IPS-18a (cell line): ENCODE results near the gene SSH2.

Source experiments
- H3K27ac ChIP-seq: one replicate; pipeline ENCODE4 v1.5.1; 2013; ENCODE audit warnings: low read length
- H3K27me3 ChIP-seq: one replicate; pipeline ENCODE4 v1.6.1; 2013; ENCODE audit warnings: mild to moderate bottlenecking, low read length; ENCODE audit not compliant: control insufficient read depth, insufficient read depth
- H3K36me3 ChIP-seq: one replicate; pipeline ENCODE4 v1.6.1; 2013; ENCODE audit warnings: low read depth, low read length; ENCODE audit not compliant: control insufficient read depth
- H3K4me1 ChIP-seq: one replicate; pipeline ENCODE4 v1.6.1; 2013; ENCODE audit warnings: low read depth, low read length; ENCODE audit not compliant: control insufficient read depth
- H3K4me3 ChIP-seq: one replicate; pipeline ENCODE4 v1.5.1; 2013; ENCODE audit warnings: low read length
- H3K9ac ChIP-seq: one replicate; pipeline ENCODE4 v1.6.1; 2013; ENCODE audit warnings: mild to moderate bottlenecking, low read length, moderate library complexity
- H3K9me3 ChIP-seq: one replicate; pipeline ENCODE4 v1.6.1; 2013; ENCODE audit warnings: low read depth, low read length; ENCODE audit not compliant: control insufficient read depth

Gene SSH2

GRCh38 chr17:29722411-29723198, 207.4 kb downstream of the SSH2 start:
- H3K36me3 ChIP-seq: no peaks in the 10 kb centered on the region
- H3K4me1 ChIP-seq: peaks cover 31% of the 10 kb centered on the region
- H3K9me3 ChIP-seq: no peaks in the 10 kb centered on the region
- H3K27ac ChIP-seq: no peak overlapping the region
- H3K4me3 ChIP-seq: no peak overlapping the region
- H3K27me3 ChIP-seq: no peaks in the 10 kb centered on the region
- H3K9ac ChIP-seq: no peak overlapping the region

- H3K27me3 ChIP-seq: no peaks in the 10 kb centered on the region
- H3K4me3 ChIP-seq: no peak overlapping the region
- no peaks in the 10 kb centered on the region for H3K36me3 ChIP-seq
- H3K27ac ChIP-seq: no peak overlapping the region
- no peaks in the 10 kb centered on the region for H3K9me3 ChIP-seq
- no peak overlapping the region for H3K9ac ChIP-seq
- peaks cover 17% of the 10 kb centered on the region for H3K4me1 ChIP-seq
These were observed 209.5 kb downstream of the SSH2 start for GRCh38 chr17:29720551-29720950.

GRCh38 chr17:29719469-29719868, 210.6 kb downstream of the SSH2 start:
- peaks cover 17% of the 10 kb centered on the region for H3K4me1 ChIP-seq

GRCh38 chr17:29718446-29719039, 211.5 kb downstream of the SSH2 start:
- no peaks in the 10 kb centered on the region for H3K9me3 ChIP-seq
- H3K27me3 ChIP-seq: no peaks in the 10 kb centered on the region
- H3K4me3 ChIP-seq: no peak overlapping the region
- no peak overlapping the region for H3K27ac ChIP-seq
- no peaks in the 10 kb centered on the region for H3K36me3 ChIP-seq
- peaks cover 17% of the 10 kb centered on the region for H3K4me1 ChIP-seq
- H3K9ac ChIP-seq: no peak overlapping the region

More at GRCh38 chr17:29719469-29719868, 210.6 kb downstream of the SSH2 start:
- Histone ChIP-seq H3K27me3 (no peaks in the 10 kb centered on the region), H3K36me3 (no peaks in the 10 kb centered on the region), H3K9me3 (no peaks in the 10 kb centered on the region), H3K4me3 (no peak overlapping the region), H3K27ac (no peak overlapping the region), H3K9ac (no peak overlapping the region)

GRCh38 chr17:29717817-29718216, 212.2 kb downstream of the SSH2 start:
- no peaks in the 10 kb centered on the region for H3K36me3 ChIP-seq
- H3K9ac ChIP-seq: no peak overlapping the region
- no peaks in the 10 kb centered on the region for H3K27me3 ChIP-seq
- H3K4me1 ChIP-seq: peaks cover 17% of the 10 kb centered on the region
- H3K4me3 ChIP-seq: no peak overlapping the region
- no peaks in the 10 kb centered on the region for H3K9me3 ChIP-seq
- no peak overlapping the region for H3K27ac ChIP-seq

GRCh38 chr17:29716566-29716965, 213.5 kb downstream of the SSH2 start:
- no peak overlapping the region for H3K4me3 ChIP-seq
- no peaks in the 10 kb centered on the region for H3K27me3 ChIP-seq
- H3K4me1 ChIP-seq: peaks cover 24% of the 10 kb centered on the region
- H3K36me3 ChIP-seq: no peaks in the 10 kb centered on the region
- H3K9ac ChIP-seq: no peak overlapping the region
- H3K27ac ChIP-seq: no peak overlapping the region
- H3K9me3 ChIP-seq: no peaks in the 10 kb centered on the region

GRCh38 chr17:29715680-29716079, 214.3 kb downstream of the SSH2 start:
- Histone ChIP-seq H3K4me1 (peaks cover 17% of the 10 kb centered on the region), H3K36me3 (no peaks in the 10 kb centered on the region)

GRCh38 chr17:29714146-29714545, 215.9 kb downstream of the SSH2 start:
- Histone ChIP-seq H3K27ac (no peak overlapping the region), H3K4me1 (peaks cover 17% of the 10 kb centered on the region), H3K4me3 (no peak overlapping the region), H3K9me3 (no peaks in the 10 kb centered on the region), H3K27me3 (no peaks in the 10 kb centered on the region), H3K36me3 (no peaks in the 10 kb centered on the region), H3K9ac (no peak overlapping the region)

More at GRCh38 chr17:29715680-29716079, 214.3 kb downstream of the SSH2 start:
- Histone ChIP-seq H3K9me3 (no peaks in the 10 kb centered on the region), H3K27me3 (no peaks in the 10 kb centered on the region), H3K4me3 (no peak overlapping the region), H3K27ac (no peak overlapping the region), H3K9ac (no peak overlapping the region)

- Histone ChIP-seq H3K9me3 (no peaks in the 10 kb centered on the region), H3K4me1 (peaks cover 13% of the 10 kb centered on the region), H3K27me3 (no peaks in the 10 kb centered on the region), H3K9ac (no peak overlapping the region), H3K4me3 (no peak overlapping the region), H3K36me3 (no peaks in the 10 kb centered on the region), H3K27ac (no peak overlapping the region)
These were observed 216.4 kb downstream of the SSH2 start for GRCh38 chr17:29713626-29714025.

GRCh38 chr17:29711588-29712385, 218.2 kb downstream of the SSH2 start:
- H3K9ac ChIP-seq: no peak overlapping the region
- peaks cover 8% of the 10 kb centered on the region for H3K4me1 ChIP-seq
- no peak overlapping the region for H3K4me3 ChIP-seq
- H3K9me3 ChIP-seq: no peaks in the 10 kb centered on the region
- H3K36me3 ChIP-seq: no peaks in the 10 kb centered on the region
- no peaks in the 10 kb centered on the region for H3K27me3 ChIP-seq
- no peak overlapping the region for H3K27ac ChIP-seq

- Histone ChIP-seq H3K9me3 (no peaks in the 10 kb centered on the region), H3K4me1 (peaks cover 8% of the 10 kb centered on the region), H3K27ac (no peak overlapping the region), H3K9ac (no peak overlapping the region), H3K4me3 (no peak overlapping the region), H3K36me3 (no peaks in the 10 kb centered on the region), H3K27me3 (no peaks in the 10 kb centered on the region)
These were observed 219.1 kb downstream of the SSH2 start for GRCh38 chr17:29710891-29711418.
